ENCODE results near the gene DENND1A.
"Not testable (repeated sequence)": the region's sequence is repeated elsewhere in the genome, so short reads cannot be mapped to it uniquely, and the experiment has no call there.

The DENND1A gene

DNA sequence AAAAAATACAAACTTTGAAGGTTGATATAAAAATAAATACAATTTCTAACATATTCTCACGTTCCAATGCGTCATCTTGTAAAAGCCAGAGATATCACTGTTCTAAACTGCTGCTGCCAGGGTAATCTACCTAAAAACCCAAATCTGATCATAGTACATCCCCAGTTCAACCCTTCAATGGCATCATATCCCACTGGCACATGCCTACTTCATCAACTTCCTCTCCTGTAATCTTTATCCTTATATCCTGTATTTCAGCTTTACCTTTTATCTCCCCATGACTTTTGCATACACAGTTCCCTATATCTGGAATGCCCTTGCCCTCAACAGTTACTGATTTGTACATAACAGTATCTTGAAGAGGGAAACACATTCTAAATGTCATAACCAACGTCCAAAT, 7.5 kb downstream of the DENND1A start:
- no peak for DNase-seq (ENCODE audit: low read depth)

DNA sequence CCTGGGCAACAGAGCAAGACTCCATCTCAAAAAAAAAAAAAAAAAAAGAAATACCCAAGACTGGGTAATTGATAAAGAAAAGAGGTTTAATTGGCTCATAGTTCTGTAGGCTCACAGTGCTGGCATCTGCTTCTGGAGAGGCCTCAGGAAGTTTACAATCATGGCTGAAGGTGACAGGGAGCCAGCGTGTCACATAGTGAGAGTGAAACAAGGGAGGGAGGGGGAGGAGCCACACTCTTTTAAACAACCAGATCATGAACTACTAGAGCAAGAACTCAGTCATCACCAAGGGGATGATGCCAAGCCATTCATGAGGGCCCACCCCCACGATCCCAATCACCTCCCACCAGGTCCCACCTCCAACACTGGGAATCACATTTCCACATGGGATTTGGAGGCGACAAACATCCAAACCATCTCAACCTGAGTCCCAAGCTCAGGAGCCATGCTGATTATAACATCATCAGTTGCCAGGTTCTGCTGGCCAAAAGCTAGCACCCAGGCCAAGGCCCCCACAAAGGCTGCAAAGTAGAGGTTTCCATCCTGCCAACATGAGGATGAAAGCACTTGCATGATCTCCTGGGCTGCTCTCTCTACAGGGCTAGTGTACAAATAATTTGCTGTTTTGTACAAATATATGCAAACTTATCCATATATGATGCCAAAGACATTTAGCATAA, 15.3 kb downstream of the DENND1A start:
- no peak for DNase-seq (ENCODE audit: low read depth)

DNA sequence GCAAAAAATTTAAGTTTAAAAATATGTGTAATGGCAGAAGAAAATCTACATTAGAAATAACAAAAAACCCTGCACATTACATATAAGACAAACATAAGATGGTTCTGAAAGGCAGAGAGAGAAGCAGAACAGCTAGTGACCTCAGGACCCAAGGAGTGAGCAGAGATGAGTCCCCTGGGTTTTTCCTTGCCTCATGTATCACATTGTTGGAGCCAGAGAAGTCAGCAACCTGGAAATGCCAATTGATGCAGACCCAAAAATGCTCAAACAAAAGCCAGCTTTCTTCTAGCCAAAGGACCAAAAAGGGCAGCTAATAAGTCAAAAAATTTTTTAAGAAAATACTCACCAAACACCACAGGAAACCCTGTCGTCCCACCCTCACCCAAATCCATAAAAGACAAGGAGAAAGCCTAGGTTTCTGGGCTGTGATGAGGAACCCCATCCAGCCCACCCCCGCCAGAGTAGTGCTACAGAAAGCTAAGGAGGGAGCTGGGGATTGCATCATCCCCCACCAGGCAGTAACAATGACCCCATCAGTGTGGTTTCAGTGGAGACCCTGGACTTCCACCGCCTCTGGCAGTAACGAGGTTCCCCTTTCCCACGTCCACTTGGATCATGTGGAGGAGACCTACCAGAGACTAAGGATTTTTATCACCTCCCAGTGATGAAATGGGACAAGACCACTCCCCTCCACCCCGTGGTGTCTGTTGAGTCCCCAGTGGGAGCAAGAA, 17.6 kb downstream of the DENND1A start:
- no peak for DNase-seq (ENCODE audit: low read depth)

DNA sequence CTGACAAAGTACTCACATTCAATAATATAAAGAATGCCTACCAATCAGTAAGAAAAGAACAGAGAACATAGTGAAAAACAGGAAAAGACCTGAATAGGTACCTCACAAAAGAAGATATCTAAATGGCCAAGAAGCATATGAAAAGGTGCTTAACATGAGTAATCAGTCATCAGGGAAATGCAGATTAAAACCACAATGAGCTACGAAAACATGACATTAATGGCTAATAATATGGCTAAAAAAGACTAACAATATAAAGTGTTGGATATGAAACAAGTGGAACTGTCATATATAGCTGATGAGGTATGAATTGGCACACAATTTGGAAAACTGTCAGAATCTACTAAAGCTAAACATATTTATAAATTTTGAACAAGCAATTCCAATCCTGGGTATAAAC, 18.9 kb downstream of the DENND1A start:
- DNase-seq (ENCODE audit: low read depth) = no peak

DNA sequence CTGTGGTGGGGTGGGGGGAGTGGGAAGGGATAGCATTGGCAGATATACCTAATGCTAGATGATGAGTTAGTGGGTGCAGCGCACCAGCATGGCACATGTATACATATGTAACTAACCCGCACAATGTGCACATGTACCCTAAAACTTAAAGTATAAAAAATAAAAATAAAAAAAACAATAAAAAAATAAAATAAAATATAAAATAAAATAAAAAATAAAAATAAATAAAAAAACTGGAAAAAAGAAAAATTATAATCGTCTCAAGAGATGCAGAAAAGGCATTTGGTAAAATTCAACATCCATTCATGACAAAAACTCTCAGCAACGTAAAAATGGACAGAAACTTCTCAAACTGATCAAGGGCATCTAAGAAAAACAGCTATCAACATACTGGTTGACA, 20.7 kb downstream of the DENND1A start:
- not testable (repeated sequence) for DNase-seq (ENCODE audit: low read depth)

DNA sequence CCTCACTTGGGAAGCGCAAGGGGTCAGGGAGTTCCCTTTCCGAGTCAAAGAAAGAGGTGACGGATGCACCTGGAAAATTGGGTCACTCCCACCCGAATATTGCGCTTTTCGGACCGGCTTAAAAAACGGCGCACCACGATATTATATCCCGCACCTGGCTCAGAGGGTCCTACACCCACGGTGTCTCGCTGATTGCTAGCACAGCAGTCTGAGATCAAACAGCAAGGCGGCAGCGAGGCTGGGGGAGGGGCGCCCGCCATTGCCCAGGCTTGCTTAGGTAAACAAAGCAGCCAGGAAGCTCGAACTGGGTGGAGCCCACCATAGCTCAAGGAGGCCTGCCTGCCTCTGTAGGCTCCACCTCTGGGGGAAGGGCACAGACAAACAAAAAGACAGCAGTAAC, 26.4 kb downstream of the DENND1A start:
- not testable (repeated sequence) for DNase-seq (ENCODE audit: low read depth)

DNA sequence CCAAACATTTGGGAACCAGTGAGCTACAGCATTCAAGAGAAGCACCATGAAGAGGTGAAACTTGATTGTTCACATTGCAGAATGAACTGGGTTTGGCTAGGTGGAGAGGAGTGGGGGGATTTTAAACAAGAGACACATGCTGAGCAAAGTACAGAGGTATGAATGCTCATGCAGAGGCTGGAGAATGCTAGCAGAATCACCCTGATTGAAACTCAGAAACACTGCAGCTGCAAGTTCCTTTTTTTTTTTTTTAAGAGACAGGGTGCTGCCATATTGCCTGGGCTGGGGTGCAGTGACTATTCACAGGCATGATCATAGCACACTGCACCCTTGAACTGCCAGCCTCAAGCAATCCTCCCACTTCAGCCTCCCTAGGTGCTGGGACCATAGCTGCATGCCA, 35.1 kb downstream of the DENND1A start:
- no peak for DNase-seq (ENCODE audit: low read depth)

DNA sequence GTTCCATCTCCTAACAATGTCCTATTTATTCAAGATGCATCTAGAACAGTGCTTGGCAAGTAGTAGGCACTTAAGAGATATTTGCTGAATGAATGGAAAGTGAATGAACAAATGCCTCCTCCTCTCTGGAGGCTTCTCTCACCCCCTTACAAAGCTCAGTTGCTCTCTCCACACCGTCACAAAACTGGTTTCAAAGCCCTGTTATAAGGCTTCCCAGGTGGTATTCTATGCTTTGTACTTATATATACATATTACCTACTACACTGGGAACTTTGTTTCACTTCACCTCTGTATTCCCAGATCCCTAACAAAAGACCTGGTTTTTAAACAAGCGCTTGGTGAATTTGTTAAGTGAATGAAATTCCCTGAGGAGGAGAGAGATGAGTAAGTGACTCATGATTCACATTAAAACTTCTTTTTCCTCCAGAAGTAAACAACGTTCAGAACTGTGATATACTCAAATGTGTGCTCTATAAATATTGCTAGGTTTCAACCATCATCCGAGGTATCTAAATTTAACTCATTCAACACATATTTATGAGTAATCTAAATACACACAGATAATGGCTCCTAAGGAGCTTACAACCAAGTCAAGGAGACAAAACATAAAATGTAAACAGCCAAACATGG, 36.0 kb downstream of the DENND1A start:
- DNase-seq (ENCODE audit: low read depth) = no peak

DNA sequence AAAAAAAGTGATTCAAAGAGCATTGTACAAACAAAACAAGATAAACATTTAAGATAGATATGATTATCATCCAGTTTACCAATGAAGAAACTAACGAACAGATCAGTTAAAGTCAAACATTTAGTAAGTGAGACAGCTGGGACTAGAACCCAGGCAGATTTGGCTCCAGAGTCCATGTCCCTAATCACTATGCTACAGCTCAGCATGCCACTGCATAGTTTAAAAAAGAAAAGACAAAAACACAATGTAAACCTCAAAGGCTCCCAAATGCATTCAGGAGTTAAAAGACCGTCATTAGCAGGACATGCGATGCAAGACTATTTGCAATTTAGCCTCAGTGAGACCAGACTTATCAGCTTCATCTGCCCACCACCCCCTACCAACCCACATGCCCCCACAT, 36.8 kb downstream of the DENND1A start:
- DNase-seq (ENCODE audit: low read depth) = no peak

DNA sequence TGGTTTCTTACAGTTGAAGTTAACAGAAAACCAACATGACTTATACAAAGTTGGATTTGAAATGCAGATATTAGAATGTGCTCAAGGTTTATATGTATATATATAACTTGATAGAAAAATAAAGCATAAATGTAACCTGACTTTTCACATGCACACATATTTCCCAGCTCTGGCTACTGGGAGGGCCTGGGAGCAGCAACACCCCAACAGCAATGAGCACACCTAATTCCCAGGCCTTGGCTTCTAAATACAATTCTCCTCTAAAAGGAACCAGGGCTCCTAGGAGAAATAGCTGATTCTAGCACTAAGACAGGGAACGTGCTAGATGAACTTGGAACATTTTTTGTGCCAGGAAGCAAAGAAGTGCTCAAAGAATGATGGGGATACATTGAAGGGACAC, 42.1 kb downstream of the DENND1A start:
- DNase-seq (ENCODE audit: low read depth) = no peak

DNA sequence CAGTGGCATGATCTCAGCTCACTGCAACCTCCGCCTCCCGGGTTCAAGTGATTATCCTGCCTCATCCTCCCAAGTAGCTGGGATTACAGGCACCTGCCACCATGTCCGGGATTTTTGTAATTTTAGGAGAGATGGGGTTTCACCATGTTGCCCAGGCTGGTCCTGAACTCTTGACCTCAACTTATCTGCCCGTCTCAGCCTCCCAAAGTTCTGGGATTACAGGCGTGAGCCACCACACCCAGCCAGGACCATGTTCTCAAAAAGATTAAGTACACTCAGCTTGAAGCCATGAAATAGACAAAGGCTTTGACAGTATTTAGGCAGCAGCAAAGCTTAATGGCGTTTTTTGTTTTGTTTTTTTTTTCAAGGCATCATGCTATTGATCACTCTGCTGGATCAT, 44.1 kb downstream of the DENND1A start:
- DNase-seq (ENCODE audit: low read depth) = not testable (repeated sequence)

DNA sequence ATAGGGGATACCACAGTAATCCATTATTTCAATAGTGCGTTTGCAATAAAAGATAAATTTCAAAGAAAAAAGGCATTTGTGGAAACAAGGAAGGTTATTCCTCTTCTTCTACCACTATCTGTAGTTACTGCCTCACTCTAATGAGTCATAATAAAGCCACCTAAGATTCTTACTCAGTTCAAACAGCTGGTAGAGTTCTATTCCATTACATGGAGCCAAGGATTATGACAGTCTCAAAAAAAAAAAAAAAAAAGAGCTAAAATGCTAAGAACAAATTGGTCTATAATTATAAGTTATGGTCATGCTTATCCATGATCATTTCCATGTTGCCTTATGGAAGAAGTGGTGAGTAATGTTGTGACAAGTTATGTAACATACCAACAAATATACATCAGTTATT, 46.3 kb downstream of the DENND1A start:
- no peak for DNase-seq (ENCODE audit: low read depth)

DNA sequence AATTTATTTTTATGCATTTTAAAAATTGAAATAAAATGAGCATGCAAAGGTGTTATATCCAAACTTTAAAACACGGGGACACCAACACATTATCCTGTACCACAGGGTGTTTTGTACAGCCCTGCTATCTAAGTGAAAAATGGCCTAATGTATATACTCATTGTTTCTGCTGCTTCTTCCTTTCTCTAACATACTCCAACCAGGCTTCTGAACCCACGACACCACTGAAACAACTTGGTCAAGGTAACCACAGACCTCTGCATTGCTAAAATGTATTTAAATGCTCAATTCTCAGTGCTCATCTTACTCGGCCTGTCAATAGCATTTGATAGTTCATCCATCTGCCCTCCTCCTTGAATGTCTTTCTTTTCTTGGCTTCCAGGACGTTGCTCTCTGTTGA, 48.3 kb downstream of the DENND1A start:
- no peak for DNase-seq (ENCODE audit: low read depth)

DNA sequence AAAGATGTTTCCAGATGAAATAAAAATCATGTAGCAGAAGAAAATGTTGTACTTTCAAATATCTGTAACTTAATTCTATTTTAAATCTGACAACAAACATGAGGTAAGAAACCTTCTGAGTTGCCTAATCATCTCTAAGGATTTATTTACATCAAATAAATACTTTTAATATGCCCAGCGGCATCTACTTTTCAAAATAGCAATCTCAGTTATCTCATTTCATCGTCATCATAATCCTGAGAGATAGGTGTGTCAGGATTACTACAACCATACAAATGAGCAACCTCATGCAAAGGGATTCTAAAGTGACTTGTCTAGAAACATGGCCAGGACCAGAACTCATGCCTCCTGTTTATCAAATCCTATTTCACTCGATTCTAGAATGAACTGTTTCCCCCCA, 49.5 kb downstream of the DENND1A start:
- no peak for DNase-seq (ENCODE audit: low read depth)

DNA sequence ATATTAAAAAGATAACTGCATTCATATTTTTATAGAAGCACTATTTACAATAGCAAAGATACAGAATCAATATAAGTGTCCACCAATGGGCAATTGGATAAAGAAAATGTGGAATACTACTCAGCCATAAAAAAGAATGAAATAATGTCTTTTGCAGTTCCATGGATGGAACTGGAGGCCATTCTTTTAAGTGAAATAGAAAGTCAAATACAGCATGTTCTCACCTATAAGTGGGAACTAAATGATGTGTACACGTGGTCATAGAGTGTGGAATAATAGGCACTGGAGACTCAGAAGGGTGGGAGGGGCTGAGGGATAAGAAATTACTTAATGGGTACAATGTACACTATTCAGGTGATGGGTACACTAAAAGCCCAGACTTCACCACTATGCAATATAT, 53.2 kb downstream of the DENND1A start:
- DNase-seq (ENCODE audit: low read depth) = no peak

DNA sequence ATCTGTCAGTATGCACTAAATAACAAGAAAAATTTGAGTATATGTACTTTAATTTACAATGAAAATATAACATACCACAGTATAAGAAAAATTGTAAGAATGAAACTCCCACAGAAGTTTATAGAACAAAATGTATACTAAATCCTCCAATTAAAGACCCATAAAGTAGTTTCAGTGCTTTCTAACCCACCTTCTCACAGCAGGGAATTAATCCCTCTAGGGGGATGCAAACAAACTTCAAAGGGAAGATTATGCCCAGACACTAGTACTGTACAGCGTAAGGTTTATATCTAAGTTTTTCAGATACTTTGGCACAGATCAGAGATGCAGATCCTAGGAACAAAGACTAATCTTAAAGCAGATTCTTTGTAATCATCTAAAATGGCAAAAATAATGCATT, 57.2 kb downstream of the DENND1A start:
- no peak for DNase-seq (ENCODE audit: low read depth)

DNA sequence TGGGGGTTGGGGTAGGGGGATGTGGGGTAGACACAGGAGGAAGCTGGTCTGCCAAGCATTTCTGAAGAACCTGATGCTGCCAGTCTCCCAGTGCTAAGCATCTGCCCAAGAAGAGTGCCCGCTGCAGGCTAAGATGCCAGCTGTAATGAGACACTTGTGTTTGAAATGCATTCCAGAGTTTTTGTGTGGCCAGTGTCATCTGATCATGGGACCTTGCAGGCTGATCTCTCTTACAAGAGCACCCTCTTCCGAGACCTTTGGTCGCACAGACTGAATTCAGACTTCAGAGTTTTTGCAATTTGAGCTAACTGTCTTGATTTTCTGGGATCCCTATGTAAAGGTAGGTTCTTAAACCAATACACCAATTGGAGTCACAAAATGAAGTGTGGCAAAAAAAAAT, 58.1 kb downstream of the DENND1A start:
- no peak for DNase-seq (ENCODE audit: low read depth)

DNA sequence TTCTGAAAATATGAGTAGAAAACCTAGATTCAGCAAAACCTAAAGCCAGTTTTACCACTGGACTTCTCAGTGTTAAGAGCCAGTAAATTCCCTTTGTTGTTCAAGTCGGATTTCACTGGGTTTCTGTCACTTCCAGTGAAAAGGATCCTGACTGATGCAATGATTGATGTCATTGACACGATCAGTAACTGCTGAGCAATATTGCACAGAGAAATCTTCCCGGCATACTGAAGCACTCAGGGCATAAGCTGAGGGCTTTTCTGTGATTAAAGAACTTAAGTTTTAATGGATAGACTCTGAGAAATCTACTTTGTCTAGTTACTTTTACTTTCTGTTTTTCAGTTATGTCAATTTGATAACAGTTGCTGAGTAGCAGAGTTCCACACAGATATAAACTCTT, 61.9 kb downstream of the DENND1A start:
- DNase-seq (ENCODE audit: low read depth) = no peak

DNA sequence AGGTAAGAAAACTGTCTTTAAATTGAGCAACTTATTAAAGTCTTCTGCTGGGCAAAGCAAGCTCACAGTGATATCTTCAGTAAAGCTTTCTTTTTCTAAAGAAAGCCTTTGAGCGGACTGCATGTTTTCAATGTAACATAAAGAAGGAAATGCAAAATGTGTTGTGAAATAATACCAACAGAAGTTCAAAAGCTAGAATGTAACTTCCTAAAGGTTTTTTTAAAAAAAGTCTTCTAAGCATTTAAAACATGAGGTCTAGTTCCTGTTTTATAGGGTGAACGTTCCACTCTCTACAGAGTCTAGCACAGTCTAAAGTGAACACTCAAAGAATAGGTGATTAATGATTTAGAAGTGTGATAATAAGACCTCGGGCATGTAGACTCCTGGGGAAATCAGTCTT, 62.9 kb downstream of the DENND1A start:
- no peak for DNase-seq (ENCODE audit: low read depth)

DNA sequence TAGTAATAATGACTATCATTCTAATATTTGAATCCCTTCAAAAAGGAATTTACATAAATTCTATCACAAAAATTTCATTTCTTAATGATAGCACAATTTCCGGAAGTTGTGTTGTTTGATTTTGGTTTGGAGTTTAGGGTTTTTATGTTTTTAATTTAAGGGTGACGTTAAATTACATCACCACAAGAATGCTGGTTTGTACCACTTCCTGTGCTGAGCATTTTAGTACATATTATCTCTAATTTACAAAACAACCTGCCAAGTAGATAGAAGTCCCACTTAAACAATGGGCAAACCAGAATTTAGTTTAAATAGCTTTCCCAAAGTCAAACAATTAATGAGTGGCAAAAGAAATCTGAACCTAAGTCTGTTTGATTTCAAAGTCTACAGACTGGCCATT, 63.4 kb downstream of the DENND1A start:
- no peak for DNase-seq (ENCODE audit: low read depth)

DNA sequence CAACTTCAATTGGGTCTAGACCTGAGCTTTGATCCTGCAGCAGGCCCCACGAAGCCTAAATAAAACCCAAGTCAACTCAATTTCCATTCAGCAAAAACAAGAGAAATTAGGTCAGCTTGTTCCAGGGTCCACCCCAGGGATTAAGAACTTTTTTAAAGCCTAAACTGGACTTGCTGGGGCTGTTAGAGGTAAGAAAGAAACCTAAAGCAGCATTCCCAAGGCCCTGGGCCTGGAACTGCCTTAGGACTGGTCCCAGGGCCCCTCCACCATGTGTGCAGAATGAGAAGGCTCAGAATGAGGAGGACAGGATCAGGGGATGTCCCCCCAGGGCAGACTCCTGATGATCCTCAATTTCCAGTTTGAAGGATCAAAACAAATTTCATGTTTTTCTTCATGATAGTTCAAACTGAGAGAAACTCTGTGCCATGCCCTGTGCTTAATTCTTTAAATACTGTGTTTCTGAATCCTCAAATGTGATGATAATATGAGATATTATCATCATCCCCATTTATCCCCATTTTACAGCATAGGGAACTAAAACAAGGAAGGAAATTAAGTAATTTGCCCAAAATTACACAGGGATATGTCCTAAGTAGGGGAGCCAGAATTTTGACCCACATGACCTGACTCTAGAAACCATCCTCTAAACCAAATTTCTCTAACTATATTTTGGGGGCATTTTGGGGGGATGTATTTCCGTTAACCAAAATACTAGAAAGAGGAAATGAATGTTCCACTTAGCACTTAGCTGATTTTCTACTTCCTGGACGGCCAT, 64.5 kb downstream of the DENND1A start:
- no peak for DNase-seq (ENCODE audit: low read depth)

DNA sequence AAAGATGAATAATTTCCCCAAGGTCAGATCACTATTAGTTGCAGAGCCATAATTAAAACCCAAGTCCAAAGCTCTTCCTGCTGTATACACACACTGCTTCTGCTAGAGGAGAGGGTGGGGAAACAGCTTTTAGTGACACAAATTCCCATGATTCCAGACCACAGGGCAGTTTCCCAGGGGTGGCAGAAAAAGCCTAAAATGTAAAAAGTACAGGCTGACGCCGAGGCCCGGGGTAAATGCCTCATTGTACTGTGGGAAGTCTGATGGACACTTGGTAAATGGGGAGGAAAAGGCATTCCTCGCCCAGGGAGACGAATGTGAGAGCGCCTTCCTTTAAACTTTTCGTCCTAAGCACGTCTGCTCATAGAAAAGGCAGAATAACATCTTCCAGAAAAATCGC, 65.7 kb downstream of the DENND1A start:
- no peak for DNase-seq (ENCODE audit: low read depth)

Data from GM04503 (cell line).